Subcutaneous adipose tissue (tissue), 4 donors: ENCODE results near the gene NGFR. TPM values are rescaled to one million over a fixed set of nuclear protein-coding genes. Genes with fewer than 3 reads are reported as not detected.

Experiments used
- small RNA-seq: library from RNA; depleted of rRNA; stranded (forward); fragments of <200 nt; gene quantifications from one replicate; pipeline ENCODE3, GENCODE V24; 2016
- total RNA-seq, 4 donors: library from RNA; depleted of rRNA; stranded (reverse); fragments of >200 nt; gene quantifications; one replicate each; pipeline ENCODE4 v1.1.0, GENCODE V29; 2016
- TF ChIP-seq, protein P1 (sequence below): fragments of 450-650 bp; IDR thresholded peaks from one replicate; pipeline ENCODE4 v1.5.1; 2016; ENCODE audit warnings: low read depth, mild to moderate bottlenecking, control low read depth, antibody characterized with exemption, moderate library complexity

NGFR gene
- total RNA-seq, 4 donors from 2014 or later: 0.51 to 2.8 (median 1.9) TPM

- TF ChIP-seq, protein P1, sequence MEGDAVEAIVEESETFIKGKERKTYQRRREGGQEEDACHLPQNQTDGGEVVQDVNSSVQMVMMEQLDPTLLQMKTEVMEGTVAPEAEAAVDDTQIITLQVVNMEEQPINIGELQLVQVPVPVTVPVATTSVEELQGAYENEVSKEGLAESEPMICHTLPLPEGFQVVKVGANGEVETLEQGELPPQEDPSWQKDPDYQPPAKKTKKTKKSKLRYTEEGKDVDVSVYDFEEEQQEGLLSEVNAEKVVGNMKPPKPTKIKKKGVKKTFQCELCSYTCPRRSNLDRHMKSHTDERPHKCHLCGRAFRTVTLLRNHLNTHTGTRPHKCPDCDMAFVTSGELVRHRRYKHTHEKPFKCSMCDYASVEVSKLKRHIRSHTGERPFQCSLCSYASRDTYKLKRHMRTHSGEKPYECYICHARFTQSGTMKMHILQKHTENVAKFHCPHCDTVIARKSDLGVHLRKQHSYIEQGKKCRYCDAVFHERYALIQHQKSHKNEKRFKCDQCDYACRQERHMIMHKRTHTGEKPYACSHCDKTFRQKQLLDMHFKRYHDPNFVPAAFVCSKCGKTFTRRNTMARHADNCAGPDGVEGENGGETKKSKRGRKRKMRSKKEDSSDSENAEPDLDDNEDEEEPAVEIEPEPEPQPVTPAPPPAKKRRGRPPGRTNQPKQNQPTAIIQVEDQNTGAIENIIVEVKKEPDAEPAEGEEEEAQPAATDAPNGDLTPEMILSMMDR: no peak
These were observed 61.3 kb downstream of the NGFR start for GRCh38 chr17:49556223-49556943.

DNA sequence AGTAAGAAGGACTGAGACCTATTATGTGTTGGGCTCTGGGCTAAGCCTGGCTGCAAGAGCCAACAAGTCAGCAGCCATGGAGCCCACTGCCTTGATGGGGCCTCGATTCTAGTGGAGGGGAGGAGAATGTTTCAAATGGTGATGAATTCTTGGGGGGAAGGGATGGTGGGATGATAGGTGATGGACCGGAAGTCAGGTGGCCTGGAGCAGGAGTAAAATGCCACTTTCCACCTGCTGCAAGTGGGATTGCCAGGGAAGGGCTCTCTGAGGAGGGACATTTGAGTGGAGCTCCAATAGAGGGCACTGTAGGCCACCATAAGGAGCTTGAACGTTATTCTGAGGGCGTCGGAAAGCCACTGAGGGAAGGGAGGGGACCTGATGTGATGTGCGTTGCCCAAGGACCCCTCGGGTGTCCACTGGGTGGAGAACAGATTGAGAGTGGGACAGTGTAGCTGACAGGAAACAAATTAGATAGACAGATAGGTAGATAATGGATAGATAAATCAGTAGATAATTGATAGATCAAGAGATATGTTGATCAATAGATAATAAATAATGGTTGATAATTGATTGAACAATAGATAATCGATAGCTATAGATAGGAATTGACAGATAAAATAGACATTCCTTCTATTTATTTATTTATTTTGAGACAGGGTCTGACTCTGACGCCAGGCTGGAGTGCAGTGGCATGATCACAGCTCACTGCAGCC is 62.4 kb downstream of the NGFR start:
- TF ChIP-seq, protein P1: no peak

Small RNA genes lying within 50 kb of the gene (small RNA-seq; reads per million reads assigned to genes)
- not detected for gene MIR6165

Other genes starting within 250 kb of the NGFR start
- gene ZNF652, start 133.0 kb upstream of the NGFR start, total RNA-seq: 10 to 100 TPM; 32.1 to 52.0 (median 34.5) TPM
- gene PHB1, start 80.4 kb upstream of the NGFR start, total RNA-seq: 100 to 1,000 TPM in 1 of 4 donors, 10 to 100 TPM in 3; 68.0 to 100 (median 85.1) TPM
- gene NXPH3, start 80.6 kb downstream of the NGFR start, total RNA-seq: 1 to 10 TPM in 3 of 4 donors, under 1 TPM in 1; 0.65 to 7.9 (median 4.4) TPM
- gene SPOP, start 182.8 kb downstream of the NGFR start, total RNA-seq: 10 to 100 TPM; 44.5 to 91.5 (median 65.5) TPM
- gene SLC35B1, start 212.7 kb downstream of the NGFR start, total RNA-seq: 10 to 100 TPM; 26.8 to 42.2 (median 33.3) TPM